Parathyroid adenoma (tissue), 2 donors: ENCODE results near the gene CLCNKB.
"Not testable (repeated sequence)": the region's sequence is repeated elsewhere in the genome, so short reads cannot be mapped to it uniquely, and the experiment has no call there.

Source experiments
- H2AFZ ChIP-seq: fragments of 300-600 bp; sonication (generic); one replicate; pipeline ENCODE4 v1.7.0; 2017; ENCODE audit warnings: antibody characterized with exemption, mild to moderate bottlenecking
- H3K27ac ChIP-seq: fragments of 300-600 bp; sonication (generic); one replicate; pipeline ENCODE4 v1.7.0; 2017
- H3K27me3 ChIP-seq: fragments of 300-600 bp; sonication (generic); one replicate; pipeline ENCODE4 v1.7.0; 2017; ENCODE audit warnings: low read length; ENCODE audit not compliant: control insufficient read depth, insufficient read depth
- H3K36me3 ChIP-seq: fragments of 300-600 bp; sonication (generic); one replicate; pipeline ENCODE4 v1.7.0; 2017; ENCODE audit warnings: low read length; ENCODE audit not compliant: control insufficient read depth, insufficient read depth
- H3K4me1 ChIP-seq: fragments of 300-600 bp; sonication (generic); one replicate; pipeline ENCODE4 v1.7.0; 2017; ENCODE audit warnings: control low read depth
- H3K4me2 ChIP-seq: fragments of 300-600 bp; sonication (generic); one replicate; pipeline ENCODE4 v1.7.0; 2017; ENCODE audit warnings: low read length
- H3K4me3 ChIP-seq: fragments of 300-600 bp; sonication (generic); one replicate; pipeline ENCODE4 v1.7.0; 2017; ENCODE audit warnings: low read depth, low read length
- H3K79me2 ChIP-seq: fragments of 300-600 bp; sonication (generic); one replicate; pipeline ENCODE4 v1.7.0; 2017; ENCODE audit warnings: control low read depth
- H3K9ac ChIP-seq: fragments of 300-600 bp; sonication (generic); one replicate; pipeline ENCODE4 v1.7.0; 2017; ENCODE audit warnings: mild to moderate bottlenecking
- H3K9me3 ChIP-seq: fragments of 300-600 bp; sonication (generic); one replicate; pipeline ENCODE4 v1.7.0; 2017; ENCODE audit warnings: low read length; ENCODE audit not compliant: control insufficient read depth
- CTCF ChIP-seq: fragments of 300-600 bp; sonication (generic); IDR thresholded peaks from one replicate; pipeline ENCODE4 v1.7.0; 2017; ENCODE audit warnings: antibody characterized with exemption, mild to moderate bottlenecking
- donor health status: primary hyperparathyroidism.

Gene CLCNKB

GRCh38 chr1:16023050-16023653 lies 20.4 kb upstream of the CLCNKB start:
- Histone ChIP-seq H3K4me2 (no peak overlapping the region), H3K36me3 (no peaks in the 10 kb centered on the region), H3K9me3 (no peaks in the 10 kb centered on the region), H2AFZ (no peak overlapping the region), H3K9ac (no peak overlapping the region), H3K27me3 (no peaks in the 10 kb centered on the region), H3K4me1 (peaks cover 39% of the 10 kb centered on the region), H3K4me3 (no peak overlapping the region), H3K79me2 (no peaks in the 10 kb centered on the region), H3K27ac (peak overlapping the region; percentile 99)
- TF ChIP-seq CTCF: no peak

- not testable (repeated sequence) for H3K4me2 ChIP-seq, H3K27ac ChIP-seq, H3K9me3 ChIP-seq, H3K79me2 ChIP-seq, H3K9ac ChIP-seq, H2AFZ ChIP-seq, H3K4me3 ChIP-seq, H3K27me3 ChIP-seq, H3K36me3 ChIP-seq
- peaks cover 18% of the 10 kb centered on the region for H3K4me1 ChIP-seq
Observed at GRCh38 chr1:16026302-16026701, 17.3 kb upstream of the CLCNKB start.

- Histone ChIP-seq H3K27me3 (no peaks in the 10 kb centered on the region), H3K27ac (no peak overlapping the region), H3K79me2 (no peaks in the 10 kb centered on the region), H3K9ac (no peak overlapping the region), H3K4me1 (peaks cover 18% of the 10 kb centered on the region), H3K36me3 (no peaks in the 10 kb centered on the region), H2AFZ (no peak overlapping the region), H3K4me3 (no peak overlapping the region), H3K4me2 (peak overlapping the region; percentile 47), H3K9me3 (no peaks in the 10 kb centered on the region)
- no peak for TF ChIP-seq CTCF
Observed at GRCh38 chr1:16026723-16027484, 16.7 kb upstream of the CLCNKB start.

- no peaks in the 10 kb centered on the region for H3K79me2 ChIP-seq
- H3K4me2 ChIP-seq: no peak overlapping the region
- no peak overlapping the region for H2AFZ ChIP-seq
- no peak overlapping the region for H3K4me3 ChIP-seq
- TF ChIP-seq CTCF: no peak
- no peak overlapping the region for H3K9ac ChIP-seq
- H3K36me3 ChIP-seq: no peaks in the 10 kb centered on the region
- peaks cover 8% of the 10 kb centered on the region for H3K4me1 ChIP-seq
- H3K9me3 ChIP-seq: no peaks in the 10 kb centered on the region
- no peak overlapping the region for H3K27ac ChIP-seq
- H3K27me3 ChIP-seq: no peaks in the 10 kb centered on the region
Observed at GRCh38 chr1:16028237-16029002, 15.2 kb upstream of the CLCNKB start.

- not testable (repeated sequence) for H3K27ac ChIP-seq, H2AFZ ChIP-seq, H3K4me2 ChIP-seq
Observed at GRCh38 chr1:16029003-16029268, 14.6 kb upstream of the CLCNKB start.

More at GRCh38 chr1:16029003-16029268, 14.6 kb upstream of the CLCNKB start:
- H3K9ac ChIP-seq, H3K36me3 ChIP-seq, H3K4me1 ChIP-seq, H3K27me3 ChIP-seq, H3K4me3 ChIP-seq, H3K79me2 ChIP-seq, H3K9me3 ChIP-seq: not testable (repeated sequence)
